ENCODE results near the gene HAO1. TPM values are rescaled to one million over a fixed set of nuclear protein-coding genes. Genes with fewer than 3 reads are reported as not detected.

HAO1 gene
- not detected for total RNA-seq

GRCh38 chr20:7940341-7940740, at the start of gene HAO1:
TSS of gene HAO1 (minus strand) at chr20:7940458. CDS start at chr20:7940422, 36 bp downstream.
- H3K4me3 ChIP-seq = no peak within 1 kb of the TSS
- no peaks in the 10 kb centered on the region for H3K27me3 ChIP-seq (replicated peaks; ENCODE audit: insufficient read depth)
- no peak for TF ChIP-seq POLR2A (IDR thresholded peaks at IDR 0.05)
- TF ChIP-seq CTCF (IDR thresholded peaks at IDR 0.05) = no peak
- no peak for TF ChIP-seq POLR2AphosphoS5 (IDR thresholded peaks at IDR 0.05)
- 64% methylated on average over 3 of the region's 3 CpGs for WGBS
- H3K27ac ChIP-seq = no peak within 1 kb of the TSS
- no peaks in the 10 kb centered on the region for H3K36me3 ChIP-seq
- H3K4me1 ChIP-seq (replicated peaks) = no peaks in the 10 kb centered on the region
- DNase-seq (ENCODE audit: low spot score) = no peak
- H3K9me3 ChIP-seq = no peaks in the 10 kb centered on the region
- intact Hi-C loops (cut with DNase I) = no loop called here

DNA sequence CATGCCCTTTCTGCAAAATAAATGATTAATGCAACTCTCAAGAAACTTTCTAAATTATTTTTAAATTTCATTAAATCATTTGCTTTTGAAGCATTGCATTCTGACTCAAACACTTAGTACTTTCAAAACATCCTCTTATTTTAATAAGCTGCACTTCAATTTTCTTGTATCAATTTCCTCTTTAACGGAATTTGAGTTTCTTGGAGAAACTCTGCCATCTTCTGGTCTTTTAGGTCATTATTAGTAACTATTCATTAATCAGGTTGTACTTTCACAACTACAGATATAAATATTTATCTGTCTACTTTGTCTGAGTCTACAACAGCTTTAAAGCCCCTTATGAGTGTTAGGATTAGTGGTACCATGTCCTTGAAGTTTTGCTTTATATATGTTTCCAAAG, 49.1 kb upstream of the HAO1 start:
- DNase-seq (ENCODE audit: low spot score) = no peak
- Histone ChIP-seq H3K9me3 (no peaks in the 10 kb centered on the region), H3K27ac (no peak overlapping the region), H3K4me1 (replicated peaks) (no peaks in the 10 kb centered on the region), H3K27me3 (replicated peaks; ENCODE audit: insufficient read depth) (no peaks in the 10 kb centered on the region), H3K36me3 (no peaks in the 10 kb centered on the region), H3K4me3 (no peak overlapping the region)
- TF ChIP-seq POLR2A (IDR thresholded peaks at IDR 0.05) = no peak
- TF ChIP-seq CTCF (IDR thresholded peaks at IDR 0.05) = no peak
- no peak for TF ChIP-seq POLR2AphosphoS5 (IDR thresholded peaks at IDR 0.05)
- intact Hi-C loops (cut with DNase I) = no loop called here
- 56% methylated on average over 1 of the region's 1 CpG for WGBS

GRCh38 chr20:7985916-7986315, 45.7 kb upstream of the HAO1 start:
- TF ChIP-seq CTCF (IDR thresholded peaks at IDR 0.05) = no peak
- TF ChIP-seq POLR2A (IDR thresholded peaks at IDR 0.05) = no peak
- no peak for TF ChIP-seq POLR2AphosphoS5 (IDR thresholded peaks at IDR 0.05)
- 97% methylated on average over 4 of the region's 4 CpGs for WGBS
- no peaks in the 10 kb centered on the region for H3K4me1 ChIP-seq (replicated peaks)
- no peak overlapping the region for H3K27ac ChIP-seq
- H3K9me3 ChIP-seq = no peaks in the 10 kb centered on the region
- intact Hi-C loops (cut with DNase I) = no loop called here
- DNase-seq (ENCODE audit: low spot score) = no peak
- H3K4me3 ChIP-seq = no peak overlapping the region
- no peaks in the 10 kb centered on the region for H3K27me3 ChIP-seq (replicated peaks; ENCODE audit: insufficient read depth)
- H3K36me3 ChIP-seq = no peaks in the 10 kb centered on the region

- H3K27ac ChIP-seq = no peak overlapping the region
- intact Hi-C loops (cut with DNase I) = no loop called here
- DNase-seq (ENCODE audit: low spot score) = no peak
- H3K4me3 ChIP-seq = no peak overlapping the region
- H3K4me1 ChIP-seq (replicated peaks) = no peaks in the 10 kb centered on the region
- no peaks in the 10 kb centered on the region for H3K9me3 ChIP-seq
- H3K36me3 ChIP-seq = no peaks in the 10 kb centered on the region
- TF ChIP-seq POLR2A (IDR thresholded peaks at IDR 0.05) (no peak), POLR2AphosphoS5 (IDR thresholded peaks at IDR 0.05) (no peak), CTCF (IDR thresholded peaks at IDR 0.05) (no peak)
- H3K27me3 ChIP-seq (replicated peaks; ENCODE audit: insufficient read depth) = no peaks in the 10 kb centered on the region
- WGBS = 92% methylated on average over 2 of the region's 2 CpGs
Observed at GRCh38 chr20:7984192-7984591, 43.9 kb upstream of the HAO1 start.

GRCh38 chr20:7981374-7981773, 41.1 kb upstream of the HAO1 start:
- Histone ChIP-seq H3K4me1 (replicated peaks) (no peaks in the 10 kb centered on the region), H3K27me3 (replicated peaks; ENCODE audit: insufficient read depth) (no peaks in the 10 kb centered on the region), H3K36me3 (no peaks in the 10 kb centered on the region), H3K27ac (no peak overlapping the region), H3K9me3 (no peaks in the 10 kb centered on the region), H3K4me3 (no peak overlapping the region)
- intact Hi-C loops (cut with DNase I) = no loop called here
- DNase-seq (ENCODE audit: low spot score) = no peak
- no peak for TF ChIP-seq POLR2A (IDR thresholded peaks at IDR 0.05)
- no peak for TF ChIP-seq CTCF (IDR thresholded peaks at IDR 0.05)
- no peak for TF ChIP-seq POLR2AphosphoS5 (IDR thresholded peaks at IDR 0.05)
